ENCODE results near the gene CLEC16A.

The CLEC16A gene

GRCh38 chr16:11163761-11164261 is 219.4 kb downstream of the CLEC16A start:
- no peaks in the 10 kb centered on the region for H3F3A ChIP-seq (ENCODE audit: control insufficient read depth, insufficient read depth)
- TF ChIP-seq EZH2phosphoT487 (IDR thresholded peaks at IDR 0.05; ENCODE audit: borderline replicate concordance, low read length) (no peak), CTCF (IDR thresholded peaks at IDR 0.05; ENCODE audit: low read depth, low read length, poor library complexity, severe bottlenecking) (no peak)
- H3K9me2 ChIP-seq (replicated peaks; ENCODE audit: control insufficient read depth, low read length), result no peaks in the 10 kb centered on the region
- H3K79me2 ChIP-seq (ENCODE audit: control insufficient read depth, low read length), result no peaks in the 10 kb centered on the region
- no peak overlapping the region for H3K4me3 ChIP-seq (ENCODE audit: low read length)
- no peaks in the 10 kb centered on the region for H4K20me1 ChIP-seq (ENCODE audit: control insufficient read depth, insufficient read depth, low read depth, low read length)
- no peaks in the 10 kb centered on the region for H3K27me3 ChIP-seq (ENCODE audit: control insufficient read depth, low read length)
- H3K4me2 ChIP-seq (ENCODE audit: low read length), result no peak overlapping the region
- H3K4me1 ChIP-seq (ENCODE audit: control insufficient read depth, low read length), result no peaks in the 10 kb centered on the region
- H3K27ac ChIP-seq (ENCODE audit: low read depth, low read length), result no peak overlapping the region
- H3K9me3 ChIP-seq (ENCODE audit: control insufficient read depth, insufficient read depth, low read length), result no peaks in the 10 kb centered on the region
- no peaks in the 10 kb centered on the region for H3K36me3 ChIP-seq (ENCODE audit: control insufficient read depth, low read length)

GRCh38 chr16:11164482-11165270 is 220.3 kb downstream of the CLEC16A start:
- no peaks in the 10 kb centered on the region for H3K9me3 ChIP-seq (ENCODE audit: control insufficient read depth, insufficient read depth, low read length)
- no peaks in the 10 kb centered on the region for H3F3A ChIP-seq (ENCODE audit: control insufficient read depth, insufficient read depth)
- no peaks in the 10 kb centered on the region for H3K4me1 ChIP-seq (ENCODE audit: control insufficient read depth, low read length)
- TF ChIP-seq EZH2phosphoT487 (IDR thresholded peaks at IDR 0.05; ENCODE audit: borderline replicate concordance, low read length) (no peak), CTCF (IDR thresholded peaks at IDR 0.05; ENCODE audit: low read depth, low read length, poor library complexity, severe bottlenecking) (no peak)
- no peak overlapping the region for H3K4me2 ChIP-seq (ENCODE audit: low read length)
- H3K27ac ChIP-seq (ENCODE audit: low read depth, low read length), result no peak overlapping the region
- no peaks in the 10 kb centered on the region for H3K36me3 ChIP-seq (ENCODE audit: control insufficient read depth, low read length)
- no peaks in the 10 kb centered on the region for H3K79me2 ChIP-seq (ENCODE audit: control insufficient read depth, low read length)
- H3K27me3 ChIP-seq (ENCODE audit: control insufficient read depth, low read length), result no peaks in the 10 kb centered on the region
- no peaks in the 10 kb centered on the region for H4K20me1 ChIP-seq (ENCODE audit: control insufficient read depth, insufficient read depth, low read depth, low read length)
- no peaks in the 10 kb centered on the region for H3K9me2 ChIP-seq (replicated peaks; ENCODE audit: control insufficient read depth, low read length)
- H3K4me3 ChIP-seq (ENCODE audit: low read length), result no peak overlapping the region

DNA sequence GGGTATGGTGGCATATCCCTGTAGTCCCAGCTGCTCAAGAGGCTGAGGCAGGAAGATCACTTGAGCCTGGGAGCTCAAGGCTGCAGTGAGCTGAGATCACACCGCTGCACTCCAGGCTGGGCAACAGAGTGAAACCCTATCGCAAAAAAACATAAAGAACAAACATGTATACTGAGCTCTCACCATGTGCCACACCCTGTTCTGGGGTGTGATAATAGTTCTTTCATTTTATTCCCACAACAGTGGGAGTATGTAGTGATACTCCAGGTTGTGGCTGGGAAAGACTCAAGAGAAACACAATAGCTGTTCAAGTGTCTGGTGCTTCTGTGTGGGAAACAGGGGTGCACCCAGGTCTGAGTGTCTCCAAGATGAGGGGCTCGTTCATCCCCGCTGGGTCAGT is 221.0 kb downstream of the CLEC16A start:
- no peaks in the 10 kb centered on the region for H3K9me2 ChIP-seq (replicated peaks; ENCODE audit: control insufficient read depth, low read length)
- no peak overlapping the region for H3K4me2 ChIP-seq (ENCODE audit: low read length)
- H3K79me2 ChIP-seq (ENCODE audit: control insufficient read depth, low read length), result no peaks in the 10 kb centered on the region
- H3K27me3 ChIP-seq (ENCODE audit: control insufficient read depth, low read length), result no peaks in the 10 kb centered on the region
- TF ChIP-seq EZH2phosphoT487 (IDR thresholded peaks at IDR 0.05; ENCODE audit: borderline replicate concordance, low read length) (no peak), CTCF (IDR thresholded peaks at IDR 0.05; ENCODE audit: low read depth, low read length, poor library complexity, severe bottlenecking) (no peak)
- no peaks in the 10 kb centered on the region for H3K4me1 ChIP-seq (ENCODE audit: control insufficient read depth, low read length)
- no peak overlapping the region for H3K4me3 ChIP-seq (ENCODE audit: low read length)
- H3K9me3 ChIP-seq (ENCODE audit: control insufficient read depth, insufficient read depth, low read length), result no peaks in the 10 kb centered on the region
- no peaks in the 10 kb centered on the region for H4K20me1 ChIP-seq (ENCODE audit: control insufficient read depth, insufficient read depth, low read depth, low read length)
- no peaks in the 10 kb centered on the region for H3K36me3 ChIP-seq (ENCODE audit: control insufficient read depth, low read length)
- H3K27ac ChIP-seq (ENCODE audit: low read depth, low read length), result no peak overlapping the region
- H3F3A ChIP-seq (ENCODE audit: control insufficient read depth, insufficient read depth), result no peaks in the 10 kb centered on the region
